ENCODE measurements around the gene PSAT1. TPM values are rescaled to one million over a fixed set of nuclear protein-coding genes. Genes with fewer than 3 reads are reported as not detected.

PSAT1 gene
- total RNA-seq, 1 experiment from 2014 or later = 182 TPM

DNA sequence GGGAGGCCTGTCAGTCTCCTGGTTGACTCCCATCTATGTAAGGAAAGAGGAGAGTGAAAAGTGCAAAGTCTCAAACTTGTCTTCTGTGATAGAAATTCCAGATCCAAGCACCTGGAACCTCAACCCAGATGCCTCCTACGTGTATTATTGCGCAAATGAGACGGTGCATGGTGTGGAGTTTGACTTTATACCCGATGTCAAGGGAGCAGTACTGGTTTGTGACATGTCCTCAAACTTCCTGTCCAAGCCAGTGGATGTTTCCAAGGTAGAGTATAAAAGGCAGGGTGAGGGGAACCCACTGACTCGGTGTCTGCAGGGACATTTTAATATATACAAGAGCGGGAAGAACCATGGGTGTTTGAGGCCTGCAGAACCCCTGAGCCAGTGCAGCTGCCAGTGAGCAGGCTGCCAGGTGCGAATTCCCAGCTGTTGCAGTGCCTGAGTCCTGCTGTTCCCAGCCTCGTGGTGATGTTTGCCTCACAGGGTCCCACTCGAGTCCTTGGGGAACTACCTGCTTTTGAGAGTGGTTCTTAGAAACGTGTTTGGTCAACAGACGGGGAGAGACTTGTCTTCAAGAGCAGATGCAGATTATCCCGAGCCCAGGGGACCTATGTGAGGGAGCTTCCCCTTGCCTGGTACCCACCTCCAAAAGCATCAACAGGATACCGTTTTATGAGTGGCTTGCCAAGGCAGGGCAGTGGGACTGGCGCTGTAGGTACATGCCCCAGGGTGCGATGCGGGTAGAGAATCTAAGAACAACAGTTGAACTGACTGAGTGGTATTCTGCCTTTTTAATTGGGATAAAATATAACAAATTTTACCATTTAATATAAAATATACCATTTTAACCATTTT, 9.5 kb downstream of the PSAT1 start:
- DNase-seq = no peak
- Histone ChIP-seq H3K27me3 (no peaks in the 10 kb centered on the region), H3K4me3 (no peak overlapping the region), H3K36me3 (peaks cover 61% of the 10 kb centered on the region), H3K9me3 (no peaks in the 10 kb centered on the region)

DNA sequence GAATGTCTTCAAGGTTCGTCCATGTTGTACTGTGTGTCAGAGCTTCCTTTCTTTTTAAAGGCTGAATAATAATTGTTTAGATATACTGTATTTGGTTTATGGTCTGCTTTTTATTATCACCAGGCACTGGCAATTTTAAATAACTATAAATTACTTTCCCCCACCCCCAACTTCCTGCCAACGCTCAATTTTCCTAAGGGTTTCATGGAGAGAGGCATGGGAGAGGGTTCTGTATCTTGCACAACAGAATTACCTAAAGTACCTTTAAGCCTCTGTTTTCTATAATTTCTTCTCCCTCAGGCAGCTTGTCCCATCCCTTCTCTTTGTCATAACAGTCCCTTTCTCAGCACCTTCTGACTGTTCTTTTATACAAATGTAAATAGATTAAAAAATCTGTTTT, 10.4 kb downstream of the PSAT1 start:
- no peak for DNase-seq
- no peaks in the 10 kb centered on the region for H3K9me3 ChIP-seq
- H3K36me3 ChIP-seq = peaks cover 56% of the 10 kb centered on the region
- H3K4me3 ChIP-seq = no peak overlapping the region
- no peaks in the 10 kb centered on the region for H3K27me3 ChIP-seq

DNA sequence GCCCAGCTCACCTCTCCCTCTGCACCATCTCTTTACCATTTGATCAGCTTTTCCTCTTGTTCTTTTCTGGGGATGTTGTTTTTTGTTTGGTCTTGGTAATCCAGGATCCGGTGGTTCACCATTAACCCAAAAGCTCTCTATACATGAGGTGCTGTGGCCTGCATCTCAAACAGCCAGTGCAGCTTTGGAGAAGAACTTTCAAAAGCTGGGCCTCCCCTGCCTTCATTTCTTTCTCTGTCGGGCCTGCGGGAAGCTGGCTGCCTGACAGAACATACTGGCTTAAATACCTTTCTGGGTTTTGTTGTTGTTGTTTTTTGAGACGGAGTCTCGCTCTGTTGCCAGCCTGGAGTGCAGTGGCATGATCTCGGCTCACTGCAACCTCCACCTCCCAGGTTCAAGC, 12.1 kb downstream of the PSAT1 start:
- no peak for DNase-seq
- peaks cover 49% of the 10 kb centered on the region for H3K36me3 ChIP-seq
- H3K9me3 ChIP-seq = no peaks in the 10 kb centered on the region

DNA sequence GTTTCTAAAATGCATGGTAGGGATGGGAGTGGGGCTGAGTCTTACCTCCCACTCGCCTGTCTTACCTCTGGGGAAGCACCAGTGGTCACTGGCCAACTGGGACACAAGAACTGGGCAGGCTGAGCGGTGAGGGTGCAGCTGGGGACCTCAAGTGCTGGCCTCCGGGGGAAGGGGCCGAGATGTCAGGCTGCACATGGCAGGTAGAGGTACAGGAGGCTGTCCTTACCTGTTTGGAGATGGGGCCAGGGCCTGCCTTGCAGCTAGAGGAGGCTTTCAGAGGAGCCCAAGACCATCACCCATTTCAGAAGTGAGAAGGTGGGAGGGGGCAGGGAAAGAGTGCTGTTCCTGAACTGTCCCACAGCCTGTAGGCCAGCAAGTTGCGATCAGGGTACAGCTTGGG, 14.2 kb downstream of the PSAT1 start:
- no peak for DNase-seq
- Histone ChIP-seq H3K27me3 (no peaks in the 10 kb centered on the region), H3K9me3 (no peaks in the 10 kb centered on the region), H3K4me3 (no peak overlapping the region), H3K36me3 (peaks cover 31% of the 10 kb centered on the region)

More for the DNA sequence above, 12.1 kb downstream of the PSAT1 start:
- H3K4me3 ChIP-seq = no peak overlapping the region
- H3K27me3 ChIP-seq = no peaks in the 10 kb centered on the region

DNA sequence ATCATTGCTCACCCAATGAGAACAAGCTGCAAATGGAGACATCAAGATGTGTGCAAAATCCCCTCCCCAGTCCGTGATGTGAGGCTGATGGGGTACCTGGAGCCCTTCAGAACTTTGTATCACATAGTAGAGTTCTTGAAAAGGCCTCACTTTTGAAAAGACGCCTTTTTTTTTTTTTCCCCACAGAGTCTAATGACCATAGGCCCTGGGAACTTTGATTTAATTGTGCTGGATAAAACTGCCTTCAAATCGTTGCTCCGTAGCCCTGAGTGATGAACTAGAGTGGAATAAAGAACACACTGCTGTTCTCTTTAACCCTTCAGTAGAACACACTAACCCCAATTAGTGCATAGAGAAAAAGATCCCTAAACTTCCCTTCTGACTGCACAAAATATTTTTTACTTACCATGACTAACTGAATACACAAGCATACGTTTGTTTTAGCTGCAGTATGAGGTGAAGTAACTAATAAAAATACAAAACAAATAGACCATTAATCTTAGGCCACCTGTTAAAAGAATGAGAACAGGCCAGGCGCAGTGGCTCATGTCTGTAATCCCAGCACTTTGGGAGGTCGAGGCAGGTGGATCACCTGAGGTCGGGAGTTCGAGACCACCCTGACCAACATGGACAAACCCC, 15.1 kb downstream of the PSAT1 start:
- DNase-seq = no peak
- H3K9me3 ChIP-seq = no peaks in the 10 kb centered on the region
- no peaks in the 10 kb centered on the region for H3K27me3 ChIP-seq
- H3K36me3 ChIP-seq = peaks cover 27% of the 10 kb centered on the region
- no peak overlapping the region for H3K4me3 ChIP-seq

DNA sequence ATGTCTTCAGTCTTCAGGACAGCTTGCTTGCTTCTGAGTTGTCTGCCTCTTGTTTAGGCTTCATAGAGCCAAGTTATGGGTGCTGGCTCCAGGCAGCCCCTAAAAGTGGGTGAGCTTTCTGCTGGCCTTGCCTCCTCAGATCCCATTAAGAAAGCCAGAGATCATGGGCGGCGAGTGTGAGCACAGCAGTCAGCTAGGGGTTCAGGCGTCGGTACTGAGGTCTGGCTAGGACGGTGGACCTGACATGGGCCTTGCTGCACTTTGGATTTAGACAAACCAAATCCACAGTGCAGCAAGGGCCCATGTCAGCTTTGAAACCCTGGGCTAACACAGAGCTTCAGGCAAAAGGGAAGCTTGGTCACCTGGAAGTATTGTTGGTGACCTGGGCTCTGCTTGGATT, 17.6 kb downstream of the PSAT1 start:
- no peaks in the 10 kb centered on the region for H3K9me3 ChIP-seq
- DNase-seq = no peak
- peaks cover 27% of the 10 kb centered on the region for H3K36me3 ChIP-seq
- no peak overlapping the region for H3K4me3 ChIP-seq
- no peaks in the 10 kb centered on the region for H3K27me3 ChIP-seq

DNA sequence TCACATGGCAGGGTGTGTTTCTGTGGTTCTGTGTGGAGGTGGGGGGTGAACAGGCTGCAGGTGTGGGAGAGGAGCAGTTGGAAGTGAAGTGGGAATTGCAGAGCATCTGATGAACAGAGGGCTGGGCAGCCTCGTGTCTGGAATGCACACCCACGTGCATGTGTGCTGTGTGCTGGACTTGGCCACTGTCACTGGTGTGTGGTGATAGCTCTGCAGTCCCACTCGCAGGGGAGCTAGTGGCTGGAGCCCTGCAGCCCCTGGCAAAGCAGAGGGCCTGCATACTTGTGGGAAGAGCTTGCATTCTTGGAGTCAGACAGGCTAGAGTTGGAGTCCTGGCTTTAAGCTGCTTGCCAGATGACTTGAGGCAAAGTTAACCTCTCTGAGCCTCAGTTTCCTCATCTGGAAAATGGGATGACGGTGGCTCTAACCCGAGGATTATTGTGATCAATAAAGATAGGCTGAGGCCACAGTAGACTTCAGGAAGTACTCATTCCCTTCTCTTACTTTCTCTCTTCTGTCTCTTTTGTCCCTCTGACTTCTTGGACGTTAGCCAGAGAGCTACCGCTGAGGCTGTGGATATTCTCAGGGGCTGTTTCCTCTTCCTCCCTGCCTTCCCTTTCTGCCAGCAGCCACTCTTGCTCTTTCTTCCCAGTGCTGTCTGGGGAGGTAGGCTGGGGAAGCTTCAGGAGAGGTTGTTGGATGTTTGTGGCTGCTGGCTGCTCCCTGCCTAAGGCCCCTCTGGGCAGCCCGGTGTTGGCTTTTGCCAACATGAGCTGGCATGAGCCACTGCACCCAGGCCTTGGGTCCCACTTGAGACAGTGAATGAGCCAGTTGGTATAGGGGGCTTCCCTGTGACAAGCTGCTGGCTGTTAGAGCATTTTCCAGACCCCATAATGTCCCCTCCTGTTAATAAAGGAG, 18.3 kb downstream of the PSAT1 start:
- Histone ChIP-seq H3K9me3 (no peaks in the 10 kb centered on the region), H3K27me3 (no peaks in the 10 kb centered on the region), H3K36me3 (peaks cover 27% of the 10 kb centered on the region), H3K4me3 (no peak overlapping the region)
- peak; percentile 8 for DNase-seq

DNA sequence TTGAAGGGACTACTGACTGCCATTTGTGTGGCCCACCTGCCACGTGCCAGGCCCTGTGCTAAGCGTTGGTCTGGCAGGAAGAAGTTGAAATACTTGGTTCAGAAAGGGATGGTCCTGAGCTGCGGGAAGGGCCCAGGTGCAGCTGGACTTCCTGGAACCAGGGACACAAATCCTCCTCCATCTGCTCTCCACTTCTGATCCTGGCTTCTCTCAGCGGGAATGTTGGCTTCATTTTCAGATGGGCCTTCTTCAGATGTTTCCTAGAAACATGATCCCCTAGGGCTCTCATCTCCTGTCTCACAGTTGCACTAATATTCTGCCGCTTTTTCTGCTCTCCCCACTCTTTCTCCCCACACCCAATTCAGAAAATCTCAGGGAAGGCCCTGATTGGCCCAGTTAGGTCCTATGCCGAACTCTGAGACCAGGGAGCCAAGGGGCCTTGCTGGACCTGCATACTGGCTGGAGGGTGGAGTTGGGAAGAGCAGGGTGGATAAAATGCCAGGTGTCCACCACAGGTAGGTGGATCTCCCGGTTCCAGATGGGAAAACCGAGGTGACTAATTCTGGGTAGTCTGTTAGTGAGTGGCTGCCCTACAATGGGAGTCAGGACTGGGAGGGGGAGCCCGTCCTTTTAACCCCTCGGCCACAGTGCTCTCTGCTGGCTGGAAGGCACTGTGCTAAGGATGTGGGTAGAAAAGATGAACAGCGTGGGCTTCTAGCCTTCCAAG, 19.4 kb downstream of the PSAT1 start:
- H3K9me3 ChIP-seq = no peaks in the 10 kb centered on the region
- H3K36me3 ChIP-seq = peaks cover 29% of the 10 kb centered on the region
- DNase-seq = no peak
- H3K4me3 ChIP-seq = no peak overlapping the region
- H3K27me3 ChIP-seq = no peaks in the 10 kb centered on the region

DNA sequence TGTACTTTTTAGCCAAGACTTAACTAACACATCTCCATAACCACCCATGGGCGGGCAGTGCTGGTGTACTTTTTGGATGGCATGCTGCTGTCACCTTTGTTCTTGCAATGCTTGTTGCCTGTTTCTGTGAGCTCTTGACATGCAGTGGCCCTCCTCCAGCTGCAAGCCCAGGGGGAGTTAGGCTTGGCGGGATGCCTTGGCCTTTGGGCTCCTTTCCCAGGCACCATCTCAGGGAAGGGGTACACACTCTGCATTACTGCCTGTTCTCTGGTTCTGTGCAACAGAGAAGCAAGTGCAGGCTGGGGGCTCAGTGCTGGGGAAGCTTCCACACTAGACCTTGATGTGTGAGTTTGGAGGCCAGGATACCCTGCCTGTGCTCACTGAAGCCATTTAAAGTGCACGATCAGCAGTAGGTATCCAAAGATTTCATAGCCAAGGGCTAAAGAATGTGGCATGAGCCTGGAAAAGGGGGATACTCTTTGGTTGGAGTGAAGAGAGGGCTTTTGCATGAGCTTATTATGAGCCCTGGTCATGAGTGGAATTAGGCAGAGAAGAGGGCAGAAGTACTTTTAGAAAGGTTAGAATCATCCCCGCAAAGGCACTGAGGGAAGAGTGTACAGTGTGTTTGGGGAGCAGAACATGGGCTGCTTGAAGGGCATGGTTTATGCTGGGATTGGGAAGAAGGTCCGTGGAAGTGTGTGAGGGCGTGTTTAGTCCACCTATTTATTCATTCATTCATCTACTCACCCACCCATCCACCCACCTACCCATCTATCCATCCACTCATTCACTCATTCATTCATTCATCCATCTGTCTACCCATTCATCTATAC, 22.5 kb downstream of the PSAT1 start:
- no peaks in the 10 kb centered on the region for H3K27me3 ChIP-seq
- H3K36me3 ChIP-seq = peaks cover 26% of the 10 kb centered on the region
- no peaks in the 10 kb centered on the region for H3K9me3 ChIP-seq
- H3K4me3 ChIP-seq = no peak overlapping the region
- no peak for DNase-seq

DNA sequence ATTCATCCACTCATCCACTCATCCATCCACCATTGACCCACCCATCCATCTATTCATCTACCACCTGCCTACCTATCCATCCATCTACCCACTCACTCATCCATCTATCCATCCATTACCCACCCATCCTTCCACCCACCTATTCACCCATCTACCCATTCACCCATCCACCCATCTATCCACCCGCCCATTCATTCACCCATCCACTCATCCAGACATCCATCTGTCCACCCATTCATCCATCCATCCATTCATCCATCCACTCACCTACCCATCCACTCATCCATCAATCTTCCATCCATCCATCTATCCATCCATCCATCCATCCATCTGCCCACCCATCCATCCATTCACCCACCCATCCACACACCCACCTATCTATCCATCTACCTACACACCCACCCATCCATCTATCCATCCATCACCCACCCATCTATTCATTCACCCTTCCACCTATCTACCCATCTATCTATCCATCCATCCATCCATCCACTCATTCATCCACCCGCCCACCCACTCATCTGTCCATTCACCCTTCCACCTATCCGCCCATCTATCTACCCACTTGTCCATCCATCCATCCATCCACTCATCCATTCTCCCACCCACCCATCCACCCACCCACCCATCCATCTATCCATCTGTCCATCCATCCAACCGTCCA, 23.2 kb downstream of the PSAT1 start:
- H3K27me3 ChIP-seq = no peaks in the 10 kb centered on the region
- no peak for DNase-seq
- no peaks in the 10 kb centered on the region for H3K9me3 ChIP-seq
- H3K36me3 ChIP-seq = peaks cover 26% of the 10 kb centered on the region
- H3K4me3 ChIP-seq = no peak overlapping the region

DNA sequence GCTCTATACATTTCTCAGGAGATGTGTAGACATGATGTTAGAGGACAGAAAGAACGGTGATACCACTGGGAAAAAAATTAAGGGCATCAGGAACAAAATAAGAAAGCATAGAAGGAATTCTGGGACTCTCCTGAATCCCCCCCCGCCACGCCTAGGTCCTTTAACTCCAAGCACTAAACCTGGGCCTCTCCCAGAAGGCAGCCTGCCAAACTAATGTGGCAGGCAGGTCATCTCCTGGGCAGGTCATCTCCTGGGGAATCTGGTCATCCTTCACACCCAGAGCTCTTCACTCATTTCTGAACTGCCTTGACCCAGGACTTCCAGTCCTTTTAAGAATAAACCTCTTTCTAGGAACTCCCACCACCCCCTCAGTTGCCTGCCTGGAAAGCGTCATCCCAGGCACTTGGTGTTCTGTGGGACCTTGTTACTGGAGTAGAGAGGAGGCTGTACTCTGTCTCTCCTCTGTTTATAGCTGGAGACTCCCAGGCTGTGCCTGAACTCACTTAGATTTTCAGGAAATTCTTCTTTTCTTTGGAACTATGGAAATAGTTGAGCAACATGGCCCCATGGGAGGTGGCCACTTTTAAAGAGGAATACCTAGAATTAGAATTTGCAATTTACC, 24.1 kb downstream of the PSAT1 start:
- no peak for DNase-seq
- Histone ChIP-seq H3K9me3 (no peaks in the 10 kb centered on the region), H3K4me3 (no peak overlapping the region), H3K36me3 (peaks cover 26% of the 10 kb centered on the region), H3K27me3 (no peaks in the 10 kb centered on the region)

DNA sequence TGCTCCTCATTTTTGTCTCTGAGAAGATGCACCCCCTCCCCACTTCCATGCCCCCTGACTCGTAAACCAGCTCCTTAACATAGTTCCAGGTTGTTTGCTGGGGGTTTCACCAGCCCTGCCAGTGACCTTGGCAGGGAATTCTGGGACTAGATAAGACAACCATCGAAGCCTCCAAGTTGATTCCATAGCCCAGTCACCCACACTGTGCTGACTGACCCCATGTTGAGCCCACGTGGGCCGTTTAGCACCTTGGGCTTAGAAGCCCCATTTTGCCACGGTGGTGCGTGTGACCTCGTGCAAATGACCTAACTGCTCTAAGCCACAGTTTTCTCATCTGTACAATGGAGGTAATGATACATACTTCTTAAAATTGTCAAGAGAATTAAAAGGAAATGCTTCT, 24.6 kb downstream of the PSAT1 start:
- H3K9me3 ChIP-seq = no peaks in the 10 kb centered on the region
- H3K4me3 ChIP-seq = no peak overlapping the region
- H3K27me3 ChIP-seq = no peaks in the 10 kb centered on the region

DNA sequence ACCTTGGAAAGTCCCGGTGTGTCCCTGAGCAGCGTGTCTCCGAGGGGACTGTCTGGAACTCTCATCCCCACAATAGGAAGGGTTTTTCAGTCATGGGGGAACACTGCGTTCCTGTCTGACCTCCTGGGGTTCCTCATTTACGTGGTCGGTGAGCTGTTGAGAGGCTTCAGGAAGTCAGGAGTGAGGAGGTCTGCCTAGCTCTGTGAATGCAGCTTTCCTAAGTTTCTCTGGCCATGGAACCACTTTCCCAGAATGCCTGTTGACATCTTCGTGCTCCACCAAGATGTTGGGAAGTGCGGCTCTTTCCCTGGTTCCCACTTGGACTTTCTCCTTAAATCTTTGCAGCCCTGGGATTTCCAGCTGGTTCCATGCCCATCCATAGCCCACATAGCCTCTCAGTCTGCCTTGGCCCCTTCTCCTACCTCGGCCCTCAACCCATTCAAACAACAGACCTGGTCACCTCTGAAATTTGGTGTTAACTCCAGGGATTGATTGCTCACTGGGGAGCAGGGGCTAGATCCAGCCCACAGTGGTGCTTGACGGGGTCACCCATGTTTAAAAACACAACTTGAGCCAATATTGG, 27.2 kb downstream of the PSAT1 start:
- Histone ChIP-seq H3K36me3 (peaks cover 31% of the 10 kb centered on the region), H3K9me3 (no peaks in the 10 kb centered on the region), H3K4me3 (no peak overlapping the region), H3K27me3 (no peaks in the 10 kb centered on the region)
- DNase-seq = no peak

More for the DNA sequence above, 24.6 kb downstream of the PSAT1 start:
- DNase-seq = no peak
- H3K36me3 ChIP-seq = peaks cover 26% of the 10 kb centered on the region

DNA sequence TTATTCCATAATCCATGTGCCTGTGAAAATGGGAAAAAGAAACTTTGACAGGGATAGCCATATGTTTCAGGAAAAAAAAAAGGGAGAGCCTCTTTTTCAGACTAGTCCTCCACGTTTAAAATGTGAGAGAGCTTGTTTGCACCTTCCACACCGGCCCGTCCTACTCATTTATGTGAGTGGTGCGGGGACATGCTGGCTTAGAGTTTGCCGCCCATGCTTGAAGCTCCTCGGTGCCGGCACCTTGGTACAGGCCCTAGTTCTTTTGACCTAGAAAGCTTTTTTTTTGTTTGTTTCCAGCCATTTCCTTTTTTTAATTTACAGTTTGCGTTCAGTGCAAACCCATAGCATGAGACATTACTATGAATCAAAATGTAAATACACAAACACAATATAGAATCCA, 27.8 kb downstream of the PSAT1 start:
- H3K36me3 ChIP-seq = peaks cover 29% of the 10 kb centered on the region
- no peak overlapping the region for H3K4me3 ChIP-seq
- no peak for DNase-seq
- no peaks in the 10 kb centered on the region for H3K27me3 ChIP-seq
- H3K9me3 ChIP-seq = no peaks in the 10 kb centered on the region

DNA sequence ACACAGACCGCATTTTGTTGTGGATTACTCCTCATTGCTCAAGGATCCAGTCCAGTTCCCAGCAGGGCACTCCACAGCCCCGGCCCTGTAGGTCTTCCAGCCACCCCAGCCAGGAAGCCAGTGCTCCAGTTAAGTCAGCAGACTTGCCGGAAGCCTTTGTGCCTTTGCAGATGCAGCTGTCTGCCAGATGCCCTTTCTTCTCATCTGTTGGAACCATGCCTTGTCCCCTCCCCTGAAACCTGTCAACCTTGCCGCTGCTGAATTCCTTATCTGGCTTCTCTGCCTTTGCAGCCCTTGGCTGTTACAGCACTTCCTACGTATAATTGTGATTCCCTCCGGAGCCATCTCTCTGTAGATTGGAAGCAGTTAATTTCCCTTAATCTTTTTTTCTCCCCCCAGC, 28.4 kb downstream of the PSAT1 start:
- H3K9me3 ChIP-seq = no peaks in the 10 kb centered on the region
- no peak overlapping the region for H3K4me3 ChIP-seq
- no peak for DNase-seq
- peaks cover 34% of the 10 kb centered on the region for H3K36me3 ChIP-seq
- no peaks in the 10 kb centered on the region for H3K27me3 ChIP-seq

Measured in MG63 (cell line).